ENCODE data around the gene CFAP92.

- TF ChIP-seq CTCF (conservative IDR thresholded peaks at IDR 0.05; ENCODE audit: low read depth, low read length) (no peak), EZH2phosphoT487 (IDR thresholded peaks at IDR 0.05; ENCODE audit: borderline replicate concordance, low read length) (no peak)
Measured at GRCh38 chr3:129007792-129008191, 13.9 kb upstream of the CFAP92 start.
